HG03442 (cell line): ENCODE measurements around the gene CDK19.
"Not testable (repeated sequence)": the region's sequence is repeated elsewhere in the genome, so short reads cannot be mapped to it uniquely, and the experiment has no call there.

Experiments
- ATAC-seq: cut with Tn5 transposase; IDR thresholded peaks from one replicate; pipeline ENCODE4 v1.9.1; 2021; ENCODE audit warnings: mild to moderate bottlenecking, moderate library complexity; ENCODE audit not compliant: unreplicated experiment

Gene CDK19

GRCh38 chr6:110815411-110816409, at the start of gene CDK19:
Gene CDK19 (minus strand): TSS chr6:110815469. CDS start chr6:110815136, 333 bp downstream.
- ATAC-seq = peak; percentile 68

- ATAC-seq = no peak
Observed at GRCh38 chr6:110864824-110865223, 49.6 kb upstream of the CDK19 start.

GRCh38 chr6:110859335-110859792, 44.1 kb upstream of the CDK19 start:
- ATAC-seq = no peak

- ATAC-seq = no peak
Observed at GRCh38 chr6:110858562-110859214, 43.4 kb upstream of the CDK19 start.

GRCh38 chr6:110858016-110858415, 42.7 kb upstream of the CDK19 start:
- ATAC-seq = no peak

GRCh38 chr6:110856296-110856695, 41.0 kb upstream of the CDK19 start:
- ATAC-seq = no peak

- ATAC-seq = no peak
Observed at GRCh38 chr6:110853754-110854477, 38.6 kb upstream of the CDK19 start.

GRCh38 chr6:110852773-110853172, 37.5 kb upstream of the CDK19 start:
- no peak for ATAC-seq

GRCh38 chr6:110849781-110850180, 34.5 kb upstream of the CDK19 start:
- no peak for ATAC-seq

- ATAC-seq = no peak
Observed at GRCh38 chr6:110841266-110841665, 26.0 kb upstream of the CDK19 start.

- not testable (repeated sequence) for ATAC-seq
Observed at GRCh38 chr6:110835751-110836150, 20.5 kb upstream of the CDK19 start.

- no peak for ATAC-seq
Observed at GRCh38 chr6:110833831-110834230, 18.6 kb upstream of the CDK19 start.

- ATAC-seq = no peak
Observed at GRCh38 chr6:110831405-110831804, 16.1 kb upstream of the CDK19 start.

GRCh38 chr6:110828396-110828795, 13.1 kb upstream of the CDK19 start:
- ATAC-seq = no peak

GRCh38 chr6:110826236-110827129, 11.2 kb upstream of the CDK19 start:
- ATAC-seq = no peak

- no peak for ATAC-seq
Observed at GRCh38 chr6:110823146-110823545, 7.9 kb upstream of the CDK19 start.

GRCh38 chr6:110822249-110822648, 7.0 kb upstream of the CDK19 start:
- ATAC-seq = no peak

GRCh38 chr6:110816677-110817076, 1.4 kb upstream of the CDK19 start:
- ATAC-seq = no peak

- no peak for ATAC-seq
Observed at GRCh38 chr6:110815015-110815410, 256 bp downstream of the CDK19 start.
